Endothelial cell of umbilical vein (primary cell): ENCODE data around the gene INSYN2B. TPM values are rescaled to one million over a fixed set of nuclear protein-coding genes. Genes with fewer than 3 reads are reported as not detected.

Source experiments
- BruUV-seq: library from RNA; stranded (reverse); fragments of 400-500 nt; replicated peaks from 2 replicates; lab custom pipeline; 2021; lab: Mats Ljungman, UMichigan
- CTCF ChIA-PET: fragments of 300-600, 350-600 bp; sonication (Branson Sonifier 250); formaldehyde crosslinking; loops from one replicate; lab custom pipeline; 2021; ENCODE audit warnings: antibody characterized with exemption, inconsistent platforms; lab: Charles Lee
- POLR2A ChIA-PET: fragments of 300-600, 350-600 bp; sonication (Branson Sonifier 250); formaldehyde crosslinking; loops from one replicate; lab custom pipeline; 2021; ENCODE audit warnings: antibody characterized with exemption, inconsistent platforms; lab: Charles Lee
- DNase-seq: peaks from one replicate; pipeline ENCODE4 v3.0.0-alpha.2; 2011; ENCODE audit warnings: low read depth, low spot score
- FAIRE-seq: peaks from 2 replicates; lab custom pipeline; 2011; peaks lifted over from hg19 to GRCh38; lab: Jason Lieb, UNC
- H2AFZ ChIP-seq: 2 replicates; pipeline ENCODE4 v1.6.0; 2012; ENCODE audit warnings: low read depth, low read length, control low read depth, inconsistent platforms
- H3K27ac ChIP-seq: 2 replicates; pipeline ENCODE4 v1.5.1; 2011; ENCODE audit warnings: low read depth, mild to moderate bottlenecking, control low read depth, low read length, moderate library complexity; ENCODE audit not compliant: insufficient read depth
- H3K27me3 ChIP-seq, 2 experiments: 2 replicates each; pipeline versions ENCODE4 v1.6.0 to v1.6.1; 2011; ENCODE audit warnings: low read length in 2 of 2, mixed read lengths in 1 of 2; ENCODE audit not compliant: control insufficient read depth in 2 of 2, insufficient read depth in 2 of 2
- H3K36me3 ChIP-seq, 2 experiments: 2 replicates in 1 of 2; 3 replicates in 1 of 2; pipeline ENCODE4 v1.5.1; 2011; ENCODE audit warnings: low read length in 2 of 2, mild to moderate bottlenecking in 1 of 2, moderate library complexity in 1 of 2; ENCODE audit not compliant: control insufficient read depth in 2 of 2, insufficient read depth in 2 of 2; ENCODE audit errors: extremely low read depth in 1 of 2
- H3K4me1 ChIP-seq: 3 replicates; pipeline ENCODE4 v1.5.1; 2011; ENCODE audit warnings: mild to moderate bottlenecking, low read length; ENCODE audit not compliant: control insufficient read depth, insufficient read depth; ENCODE audit errors: extremely low read depth
- H3K4me2 ChIP-seq: 2 replicates; pipeline ENCODE4 v1.6.1; 2011; ENCODE audit warnings: low read length, control low read depth, mixed read lengths; ENCODE audit not compliant: insufficient read depth
- H3K4me3 ChIP-seq, 3 experiments: fragments of 200-600 bp in 1 of 3; sonication (generic), shearing (Covaris generic) in 1 of 3; replicated peaks in 1 of 3; 2 replicates each; pipeline ENCODE4 v1.5.1; 2011 to 2016; ENCODE audit warnings: control low read depth in 3 of 3, low read length in 3 of 3, mild to moderate bottlenecking in 2 of 3, inconsistent platforms in 1 of 3, low read depth in 1 of 3, moderate library complexity in 1 of 3; ENCODE audit not compliant: insufficient read depth in 1 of 3
- H3K79me2 ChIP-seq: 2 replicates; pipeline ENCODE4 v1.6.0; 2012; ENCODE audit warnings: low read length, inconsistent platforms; ENCODE audit not compliant: control insufficient read depth, insufficient read depth
- H3K9ac ChIP-seq: replicated peaks from 2 replicates; pipeline ENCODE3; 2011; ENCODE audit warnings: low read length, control low read depth; ENCODE audit not compliant: insufficient read depth; ENCODE audit errors: extremely low read depth
- H3K9me1 ChIP-seq: replicated peaks from 3 replicates; pipeline ENCODE4 v1.6.0; 2011; ENCODE audit warnings: mild to moderate bottlenecking, low read length; ENCODE audit not compliant: control insufficient read depth, insufficient read depth; ENCODE audit errors: extremely low read depth
- H3K9me3 ChIP-seq: replicated peaks from 2 replicates; pipeline ENCODE4 v1.5.1; 2012; ENCODE audit warnings: low read length, inconsistent platforms; ENCODE audit not compliant: control insufficient read depth, insufficient read depth
- H4K20me1 ChIP-seq: replicated peaks from 2 replicates; pipeline ENCODE3; 2011; ENCODE audit warnings: mild to moderate bottlenecking, low read length; ENCODE audit not compliant: control insufficient read depth, insufficient read depth; ENCODE audit errors: extremely low read depth
- CTCF ChIP-seq, 2 donors: IDR thresholded peaks; 1 replicate in 1 of 2; 2 replicates in 1 of 2; pipeline ENCODE4 v1.5.1; 2011; ENCODE audit warnings: low read length in 2 of 2, mild to moderate bottlenecking in 2 of 2, moderate library complexity in 2 of 2, control low read depth in 1 of 2, inconsistent platforms in 1 of 2, low read depth in 1 of 2; ENCODE audit not compliant: insufficient read depth in 1 of 2; ENCODE audit errors: extremely low read depth in 1 of 2
- EZH2 ChIP-seq: IDR thresholded peaks from 2 replicates; pipeline ENCODE4 v1.6.1; 2012; ENCODE audit warnings: borderline replicate concordance, low read depth, mild to moderate bottlenecking, moderate library complexity, low read length, inconsistent platforms; ENCODE audit not compliant: severe bottlenecking
- FOS ChIP-seq: IDR thresholded peaks from 2 replicates; pipeline ENCODE4 v1.6.1; 2011; ENCODE audit warnings: mild to moderate bottlenecking, low read length, moderate library complexity, borderline replicate concordance; ENCODE audit not compliant: insufficient read depth
- GATA2 ChIP-seq: IDR thresholded peaks from 2 replicates; pipeline ENCODE4 v1.7.0; 2011; ENCODE audit warnings: low read depth, mild to moderate bottlenecking, moderate library complexity, mixed read lengths, low read length; ENCODE audit not compliant: insufficient read length, insufficient read depth
- JUN ChIP-seq: IDR thresholded peaks from 2 replicates; pipeline ENCODE4 v1.6.1; 2011; ENCODE audit warnings: borderline replicate concordance, low read depth; ENCODE audit not compliant: insufficient read length, insufficient read depth
- MYC ChIP-seq: IDR thresholded peaks from one replicate; pipeline ENCODE4 v1.6.1; 2011; ENCODE audit warnings: mild to moderate bottlenecking, low read depth, low read length
- POLR2A ChIP-seq: IDR thresholded peaks from 2 replicates; pipeline ENCODE4 v1.6.1; 2012; ENCODE audit warnings: low read depth, mild to moderate bottlenecking, control low read depth, low read length
- POLR2AphosphoS5 ChIP-seq: IDR thresholded peaks from 2 replicates; pipeline ENCODE4 v1.6.1; 2012; ENCODE audit warnings: low read depth, mild to moderate bottlenecking, control low read depth, low read length, moderate library complexity; ENCODE audit not compliant: insufficient read depth
- dilution Hi-C: fragments of 300-500 bp; cut with MboI; formaldehyde crosslinking; loops from one replicate; pipeline ENCODE4 v1.15.0; 2019; ENCODE audit warnings: low sequenced_read_pairs; ENCODE audit not compliant: extremely low pct_ligation_motif_present
- intact Hi-C: fragments of 100-400 bp; cut with micrococcal nuclease; formaldehyde crosslinking; loops from one replicate; pipeline ENCODE4 v1.10.0; 2022
- polyA plus RNA-seq, 4 experiments: library from polyadenylated mRNA; depleted of rRNA in 3 of 4; stranded (reverse) in 3 of 4; unstranded in 1 of 4; fragments of >200 nt; gene quantifications; 2 replicates each; pipeline versions ENCODE4 v1.2.1 to v1.2.3, GENCODE V29; 2011 to 2012; ENCODE audit warnings: missing spikeins in 1 of 4
- total RNA-seq: library from RNA; stranded (reverse); gene quantifications from 2 replicates; pipeline ENCODE4 v1.2.3, GENCODE V29; 2021
- TF ChIP-seq, protein P1 (sequence below): IDR thresholded peaks from 2 replicates; pipeline ENCODE4 v1.6.1; 2011; ENCODE audit not compliant: insufficient read depth, insufficient read length

Gene INSYN2B
- total and polyA plus RNA-seq, 2 donors (not counting 3 experiments of a cell fraction or from before 2014, with no cell fraction given), result 8.2 to 17.1 TPM

DNA sequence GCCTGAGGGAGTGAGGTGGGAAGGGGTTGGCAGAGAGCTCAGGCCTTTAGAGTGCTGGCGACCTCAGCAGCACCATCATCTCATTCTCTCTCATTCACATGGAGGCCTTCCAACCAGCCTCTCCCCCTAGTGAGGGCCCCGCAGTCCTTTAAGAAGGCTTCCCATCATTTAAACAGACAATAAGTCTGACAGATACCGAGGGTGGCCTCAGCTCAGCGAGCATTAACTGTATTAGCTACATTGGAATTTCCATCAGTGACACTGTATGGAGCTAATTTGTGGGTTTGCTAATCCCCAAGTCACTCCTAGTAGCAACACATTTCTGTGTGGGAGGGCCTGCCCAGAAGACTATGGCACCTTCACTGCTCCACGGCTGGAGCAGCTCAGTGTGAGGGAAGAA, 75.8 kb downstream of the INSYN2B start:
- Histone ChIP-seq H3K4me1 (no peaks in the 10 kb centered on the region), H4K20me1 (no peaks in the 10 kb centered on the region), H3K4me3 (no peak overlapping the region), H3K4me2 (no peak overlapping the region), H2AFZ (no peak overlapping the region), H3K27me3 (no peaks in the 10 kb centered on the region), H3K9ac (no peak overlapping the region), H3K9me1 (no peaks in the 10 kb centered on the region), H3K27ac (no peak overlapping the region), H3K79me2 (peaks cover 2% of the 10 kb centered on the region), H3K9me3 (no peaks in the 10 kb centered on the region), H3K36me3 (no peaks in the 10 kb centered on the region)
- intact Hi-C loops, result no loop called here
- TF ChIP-seq POLR2A, result no peak
- no peak for TF ChIP-seq POLR2AphosphoS5
- DNase-seq (no peak), FAIRE-seq (no peak)
- dilution Hi-C loops, result no loop called here
- BruUV-seq, result no TSS peak
- ChIA-PET CTCF (interaction anchor here (1.2 to 1.9 kb wide), 2 partner anchors 76 to 203 kb away, joined by 3 to 17 read pairs; partner anchors contain the start of gene INSYN2B), POLR2A (no interaction called here)

- H3K9ac ChIP-seq, result no peak overlapping the region
- no TSS peak for BruUV-seq
- no peaks in the 10 kb centered on the region for H3K36me3 ChIP-seq
- H3K4me1 ChIP-seq, result no peaks in the 10 kb centered on the region
- no peaks in the 10 kb centered on the region for H3K9me3 ChIP-seq
- H2AFZ ChIP-seq, result no peak overlapping the region
- FAIRE-seq (no peak), DNase-seq (no peak)
- H3K4me2 ChIP-seq, result no peak overlapping the region
- H3K4me3 ChIP-seq, result no peak overlapping the region
- H3K9me1 ChIP-seq, result no peaks in the 10 kb centered on the region
- POLR2A ChIA-PET, result no interaction called here
- peaks cover 3% of the 10 kb centered on the region for H3K79me2 ChIP-seq
- no peak for TF ChIP-seq EZH2
- no peak for TF ChIP-seq POLR2A
- TF ChIP-seq GATA2, result no peak
- TF ChIP-seq FOS, result no peak
- TF ChIP-seq, protein P1, sequence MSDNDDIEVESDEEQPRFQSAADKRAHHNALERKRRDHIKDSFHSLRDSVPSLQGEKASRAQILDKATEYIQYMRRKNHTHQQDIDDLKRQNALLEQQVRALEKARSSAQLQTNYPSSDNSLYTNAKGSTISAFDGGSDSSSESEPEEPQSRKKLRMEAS, result no peak
- no peak for TF ChIP-seq POLR2AphosphoS5
- no peak for TF ChIP-seq MYC
- TF ChIP-seq CTCF (IDR thresholded peaks at IDR 0.05; ENCODE audit: extremely low read depth in 1 of 2, insufficient read depth in 1 of 2, low read depth in 1 of 2, low read length in 2 of 2), result no peak
- TF ChIP-seq JUN, result no peak
- CTCF ChIA-PET, result interaction anchor here (1.9 kb wide), 1 partner anchor 77 kb away, joined by 17 read pairs; the partner anchor contains the start of gene INSYN2B
- dilution Hi-C loops, result no loop called here
- no peaks in the 10 kb centered on the region for H3K27me3 ChIP-seq
- H4K20me1 ChIP-seq, result no peaks in the 10 kb centered on the region
- no peak overlapping the region for H3K27ac ChIP-seq
- intact Hi-C loops, result no loop called here
Measured at GRCh38 chr5:169904059-169904458, 76.2 kb downstream of the INSYN2B start.
